ENCODE data around the gene NSL1.

NSL1 gene

GRCh38 chr1:212677573-212677972 is 114.0 kb downstream of the NSL1 start:
- DNase-seq (ENCODE audit: low read depth), result no peak
- no peak for TF ChIP-seq CTCF (IDR thresholded peaks at IDR 0.05; ENCODE audit: low read depth, low read length, missing control alignments)
- in situ Hi-C loops (cut with HindIII; ENCODE audit: low sequenced_read_pairs), result loop anchor here (5.0 kb wide), 1 partner anchor 85 kb away; no protein-coding TSS in a partner anchor
- no peak overlapping the region for H3K4me3 ChIP-seq (ENCODE audit: low read depth, low read length)

- no peak for TF ChIP-seq CTCF (IDR thresholded peaks at IDR 0.05; ENCODE audit: low read depth, low read length, missing control alignments)
- in situ Hi-C loops (cut with HindIII; ENCODE audit: low sequenced_read_pairs), result loop anchor here (5.0 kb wide), 1 partner anchor 85 kb away; no protein-coding TSS in a partner anchor
- H3K4me3 ChIP-seq (ENCODE audit: low read depth, low read length), result no peak overlapping the region
- no peak for DNase-seq (ENCODE audit: low read depth)
Measured at GRCh38 chr1:212677136-212677535, 114.4 kb downstream of the NSL1 start.

Data from astrocyte of the cerebellum (primary cell).